Colonic mucosa (tissue), 4 donors: ENCODE results near the gene POTEF. TPM values are rescaled to one million over a fixed set of nuclear protein-coding genes. Genes with fewer than 3 reads are reported as not detected.
A peak's percentile ranks its signal among the peaks of the same experiment; 100 is the strongest.
"Not testable (repeated sequence)": the region's sequence is repeated elsewhere in the genome, so short reads cannot be mapped to it uniquely, and the experiment has no call there.

Experiments
- DNase-seq: peaks from one replicate; pipeline ENCODE4 v3.0.0-alpha.2; 2020
- H3K27ac ChIP-seq: fragments of 200-600 bp; one replicate; pipeline ENCODE4 v1.8.0; 2021
- H3K27me3 ChIP-seq: fragments of 200-600 bp; one replicate; pipeline ENCODE4 v1.8.0; 2021
- H3K36me3 ChIP-seq: fragments of 200-600 bp; one replicate; pipeline ENCODE4 v1.8.0; 2021
- H3K4me1 ChIP-seq: fragments of 200-600 bp; one replicate; pipeline ENCODE4 v1.8.0; 2021; ENCODE audit warnings: mild to moderate bottlenecking
- H3K4me3 ChIP-seq: fragments of 200-600 bp; one replicate; pipeline ENCODE4 v1.8.0; 2021
- H3K9ac ChIP-seq, 2 donors: one replicate each; pipeline ENCODE4 v1.7.0; 2013; ENCODE audit warnings: control low read depth in 2 of 2, low read depth in 2 of 2, low read length in 2 of 2
- H3K9me3 ChIP-seq: fragments of 200-600 bp; one replicate; pipeline ENCODE4 v1.8.0; 2021
- CTCF ChIP-seq: fragments of 200-600 bp; IDR thresholded peaks from one replicate; pipeline ENCODE4 v1.8.0; 2022; ENCODE audit warnings: antibody characterized with exemption, mild to moderate bottlenecking
- intact Hi-C: fragments of 100-400 bp; cut with DNase I; formaldehyde crosslinking; loops from one replicate; pipeline ENCODE4 v1.14.1; 2022
- total RNA-seq, 2 donors: library from RNA; stranded (reverse); fragmentation: NEBNext Ultra II Directional in 1 of 2; extraction: Animal tissue kit (Norgen Biotek cat#: 25700) in 1 of 2; gene quantifications; one replicate each; pipeline ENCODE4 v1.2.1, GENCODE V29; 2021
- donor health status: healthy.
- donor health status: DM: no; HTN: no; CAD: no.
- donor health status: DM: no; HTN: no; CAD: no.

The POTEF gene
- total RNA-seq, 2 donors from 2014 or later = not detected

GRCh38 chr2:130160131-130160530, 31.1 kb upstream of the POTEF start:
- Histone ChIP-seq H3K4me3 (no peak overlapping the region), H3K36me3 (no peaks in the 10 kb centered on the region), H3K27ac (no peak overlapping the region), H3K9me3 (no peaks in the 10 kb centered on the region), H3K27me3 (no peaks in the 10 kb centered on the region), H3K4me1 (no peaks in the 10 kb centered on the region), H3K9ac (no peak overlapping the region)
- no peak for TF ChIP-seq CTCF
- no peak for DNase-seq
- intact Hi-C loops = loop anchor here (10.0 kb wide), 1 partner anchor 1345 kb away; no protein-coding TSS in a partner anchor

GRCh38 chr2:130159376-130159775, 30.4 kb upstream of the POTEF start:
- not testable (repeated sequence) for H3K27ac ChIP-seq, H3K4me3 ChIP-seq, H3K36me3 ChIP-seq, H3K4me1 ChIP-seq, H3K9ac ChIP-seq, H3K9me3 ChIP-seq, H3K27me3 ChIP-seq, DNase-seq
- intact Hi-C loops = loop anchor here (5.0 kb wide), 1 partner anchor 173 kb away; no protein-coding TSS in a partner anchor

- no peak overlapping the region for H3K27ac ChIP-seq
- no peak for DNase-seq
- no peak overlapping the region for H3K9ac ChIP-seq
- no peak overlapping the region for H3K4me3 ChIP-seq
- no peak for TF ChIP-seq CTCF
- intact Hi-C loops = loop anchor here (5.0 kb wide), 1 partner anchor 174 kb away; no protein-coding TSS in a partner anchor
- no peaks in the 10 kb centered on the region for H3K27me3 ChIP-seq
- no peaks in the 10 kb centered on the region for H3K4me1 ChIP-seq
- no peaks in the 10 kb centered on the region for H3K9me3 ChIP-seq
- H3K36me3 ChIP-seq = no peaks in the 10 kb centered on the region
These were observed 29.6 kb upstream of the POTEF start for GRCh38 chr2:130158631-130159030.

- not testable (repeated sequence) for H3K27ac ChIP-seq, H3K36me3 ChIP-seq, H3K9me3 ChIP-seq, H3K4me1 ChIP-seq, H3K9ac ChIP-seq, DNase-seq, H3K4me3 ChIP-seq, H3K27me3 ChIP-seq
- intact Hi-C loops = loop anchor here (5.0 kb wide), 1 partner anchor 174 kb away; no protein-coding TSS in a partner anchor
These were observed 28.9 kb upstream of the POTEF start for GRCh38 chr2:130157825-130158514.

- not testable (repeated sequence) for DNase-seq, H3K4me1 ChIP-seq, H3K27me3 ChIP-seq, H3K4me3 ChIP-seq, H3K9ac ChIP-seq, H3K36me3 ChIP-seq, H3K9me3 ChIP-seq, H3K27ac ChIP-seq
- intact Hi-C loops = loop anchor here (5.0 kb wide), 1 partner anchor 175 kb away; no protein-coding TSS in a partner anchor
These were observed 28.3 kb upstream of the POTEF start for GRCh38 chr2:130157354-130157753.

- no peak for TF ChIP-seq CTCF
- no peaks in the 10 kb centered on the region for H3K36me3 ChIP-seq
These were observed 27.6 kb upstream of the POTEF start for GRCh38 chr2:130156624-130157004.

GRCh38 chr2:130155956-130156623, 27.1 kb upstream of the POTEF start:
- DNase-seq = peak; percentile 49
- not testable (repeated sequence) for H3K4me1 ChIP-seq, H3K9ac ChIP-seq, H3K27me3 ChIP-seq, H3K27ac ChIP-seq, H3K9me3 ChIP-seq, H3K4me3 ChIP-seq, H3K36me3 ChIP-seq
- TF ChIP-seq CTCF = peak; percentile 54
- intact Hi-C loops = loop anchor here (5.0 kb wide), 1 partner anchor 176 kb away; no protein-coding TSS in a partner anchor

More at GRCh38 chr2:130156624-130157004, 27.6 kb upstream of the POTEF start:
- no peak overlapping the region for H3K4me3 ChIP-seq
- H3K9me3 ChIP-seq = no peaks in the 10 kb centered on the region
- no peak overlapping the region for H3K27ac ChIP-seq
- intact Hi-C loops = loop anchor here (5.0 kb wide), 1 partner anchor 176 kb away; no protein-coding TSS in a partner anchor
- H3K4me1 ChIP-seq = no peaks in the 10 kb centered on the region
- no peaks in the 10 kb centered on the region for H3K27me3 ChIP-seq
- no peak overlapping the region for H3K9ac ChIP-seq
- no peak for DNase-seq
